GM12892 (cell line): ENCODE measurements around the gene ATXN1.

Experiments used
- POLR2A ChIP-seq: IDR thresholded peaks from 2 replicates; pipeline ENCODE4 v1.6.1; 2011; ENCODE audit warnings: low read depth, low read length, control low read depth
- POLR2AphosphoS5 ChIP-seq: IDR thresholded peaks from 2 replicates; pipeline ENCODE4 v1.6.1; 2011; ENCODE audit warnings: low read depth, low read length, control low read depth

GRCh38 chr6:16510245-16510644, 251.0 kb downstream of the ATXN1 start:
- no peak for TF ChIP-seq POLR2A
- TF ChIP-seq POLR2AphosphoS5: no peak
